Muscle of arm (tissue), 12 donors: ENCODE results near the gene CHRNA7. TPM values are rescaled to one million over a fixed set of nuclear protein-coding genes. Genes with fewer than 3 reads are reported as not detected.
"Not testable (repeated sequence)": the region's sequence is repeated elsewhere in the genome, so short reads cannot be mapped to it uniquely, and the experiment has no call there.

Experiments used
- DNase-seq: peaks from one replicate; pipeline ENCODE4 v3.0.0-alpha.2; 2013
- polyA plus RNA-seq, 12 donors: library from polyadenylated mRNA; unstranded; fragments of 120-200 nt; gene quantifications; one replicate each; pipeline ENCODE4 v1.2.1, GENCODE V29; 2013; ENCODE audit not compliant: insufficient read length in 12 of 12

CHRNA7 gene
- polyA plus RNA-seq, 12 donors = 1.1 to 5.9 (median 2.7) TPM; not detected in 1

DNA sequence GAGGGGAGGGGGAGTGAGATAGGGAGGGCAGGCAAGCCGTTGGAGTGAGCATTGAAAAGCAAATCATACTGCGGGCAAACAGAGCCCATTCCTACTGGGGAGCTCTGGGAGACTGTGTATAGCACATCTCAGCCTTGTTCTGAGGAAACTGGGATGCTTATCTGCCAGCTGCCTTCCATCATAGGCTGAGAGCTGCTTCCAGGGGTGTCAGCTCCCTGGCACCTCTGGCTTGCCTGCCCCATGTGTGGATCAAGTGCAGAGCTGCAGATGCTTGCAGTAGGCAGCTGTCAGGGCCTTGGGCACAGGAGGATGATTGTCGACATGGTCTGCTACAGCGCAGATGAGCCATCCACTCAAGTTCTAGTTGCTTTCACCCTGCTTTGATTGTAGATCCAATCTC lies 86.8 kb downstream of the CHRNA7 start:
- no peak for DNase-seq

DNA sequence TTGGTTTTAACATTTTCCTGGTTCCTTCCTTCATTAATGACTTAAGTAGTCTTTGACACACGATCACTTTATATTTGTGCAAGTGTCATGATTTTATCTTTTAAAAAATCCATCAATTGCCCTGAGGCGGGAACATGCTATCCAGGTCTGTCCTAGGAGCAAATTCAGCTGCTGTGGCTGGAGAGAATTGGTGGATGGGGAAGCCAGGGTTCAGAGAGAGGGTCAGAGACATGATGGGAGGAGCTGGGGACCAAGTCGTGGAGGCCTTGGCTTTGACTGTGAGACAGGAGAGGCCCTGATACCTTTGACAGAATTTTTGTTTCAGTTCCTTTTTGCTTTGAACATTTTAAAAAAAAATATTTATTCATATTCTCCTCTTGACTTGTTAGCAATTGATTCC lies 89.0 kb downstream of the CHRNA7 start:
- DNase-seq = no peak

DNA sequence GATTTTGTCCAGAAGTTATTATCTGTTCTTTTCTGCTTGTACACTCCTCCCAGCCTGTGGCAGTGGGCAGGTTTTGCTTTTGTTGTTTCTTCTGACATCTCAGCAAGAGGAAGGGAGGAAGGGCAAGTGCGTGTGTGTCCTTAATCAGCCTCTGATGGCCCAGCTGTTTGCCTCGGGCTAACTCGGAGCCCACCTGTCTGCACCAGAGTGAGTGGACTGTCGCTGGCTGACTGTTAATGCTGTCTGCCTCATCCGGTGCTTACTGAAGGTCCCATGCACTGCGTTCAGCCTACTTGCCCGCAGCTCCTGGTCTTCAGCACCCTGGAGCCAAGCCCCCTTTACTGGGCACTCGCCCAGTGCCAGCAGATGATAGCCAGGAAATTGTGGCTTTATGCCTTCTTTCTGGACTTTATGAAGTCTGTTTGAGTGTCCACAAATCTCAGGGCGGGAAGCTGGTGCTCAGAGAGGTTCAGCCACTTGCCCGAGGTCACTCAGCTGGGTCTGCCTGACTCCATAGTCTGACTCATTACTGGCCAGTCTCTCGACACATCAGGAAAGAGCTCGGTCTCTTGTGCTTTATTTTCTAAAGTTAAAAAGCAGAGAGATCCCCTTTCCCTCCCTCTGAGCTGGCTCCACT lies 89.5 kb downstream of the CHRNA7 start:
- DNase-seq = no peak

DNA sequence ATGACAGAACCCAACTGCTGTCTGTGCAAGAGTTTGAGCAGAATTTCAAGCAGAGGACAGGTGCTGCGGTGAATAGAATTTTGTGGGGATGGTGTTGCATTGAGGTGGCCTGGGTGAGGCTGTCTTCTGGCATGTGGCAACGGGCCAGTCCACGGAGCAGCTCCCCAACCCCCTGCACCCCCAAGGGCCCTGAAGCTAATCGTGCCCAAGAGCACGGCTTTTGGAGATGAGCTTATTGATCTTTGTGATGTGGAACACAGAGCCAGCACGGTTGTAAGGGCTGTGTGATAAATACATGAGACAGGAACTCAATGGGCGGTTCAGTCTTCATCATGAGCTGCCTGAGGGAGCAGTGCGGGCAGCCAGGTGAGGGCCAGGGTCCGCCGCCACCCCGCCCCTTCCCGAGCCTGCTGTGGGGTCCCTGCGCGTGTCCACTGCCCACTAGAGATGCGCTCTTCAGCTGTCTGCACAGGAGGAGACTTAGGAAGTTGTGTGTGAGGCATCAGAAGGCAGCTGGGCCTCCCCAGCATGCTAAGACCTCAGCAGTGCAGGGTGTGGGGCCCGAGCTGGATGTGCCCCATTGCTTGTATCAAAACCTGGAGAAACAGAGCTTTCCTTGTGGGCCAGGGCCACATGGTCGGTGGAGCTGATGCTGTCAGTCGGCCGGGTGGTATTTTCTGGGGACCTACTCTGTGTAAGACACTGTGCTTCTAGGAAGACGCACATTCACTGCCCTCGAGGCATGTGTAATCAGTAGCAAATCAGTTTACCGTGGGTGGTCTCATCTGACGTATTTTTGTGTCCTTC lies 90.5 kb downstream of the CHRNA7 start:
- no peak for DNase-seq

DNA sequence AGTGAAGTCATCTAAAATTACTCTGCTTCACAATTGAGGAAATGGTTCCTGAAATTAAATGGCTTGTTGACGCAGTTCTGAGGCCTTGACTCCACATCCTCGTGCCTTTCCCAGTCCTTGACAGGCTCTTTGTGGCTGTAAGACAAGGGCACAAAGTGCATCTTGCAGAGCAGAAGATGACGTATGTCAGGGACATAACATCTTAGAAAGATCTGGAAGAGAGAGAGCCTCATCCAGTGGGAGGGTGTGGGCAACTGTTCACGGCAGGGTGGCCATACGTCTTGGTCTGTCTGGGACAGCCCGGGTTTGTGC lies 91.0 kb downstream of the CHRNA7 start:
- no peak for DNase-seq

DNA sequence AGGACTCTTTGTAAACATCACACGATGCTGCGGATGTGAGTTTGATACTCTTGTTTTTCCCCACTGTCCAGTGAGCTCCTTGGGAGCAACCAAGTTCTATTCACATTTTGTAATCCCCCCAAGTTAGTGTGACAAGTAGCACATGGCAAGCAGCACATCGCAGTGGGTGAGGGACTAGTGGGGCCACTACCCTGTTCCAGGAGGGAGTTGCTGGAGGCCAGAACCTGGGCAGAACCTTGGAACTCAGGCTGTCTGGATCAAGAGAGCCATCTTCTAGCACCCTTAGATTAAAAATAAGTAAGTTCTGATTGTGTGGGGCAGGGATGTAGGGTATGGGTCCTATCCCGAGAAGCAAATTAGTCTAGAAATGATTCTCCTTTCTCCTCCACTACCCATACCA lies 91.7 kb downstream of the CHRNA7 start:
- DNase-seq = no peak

DNA sequence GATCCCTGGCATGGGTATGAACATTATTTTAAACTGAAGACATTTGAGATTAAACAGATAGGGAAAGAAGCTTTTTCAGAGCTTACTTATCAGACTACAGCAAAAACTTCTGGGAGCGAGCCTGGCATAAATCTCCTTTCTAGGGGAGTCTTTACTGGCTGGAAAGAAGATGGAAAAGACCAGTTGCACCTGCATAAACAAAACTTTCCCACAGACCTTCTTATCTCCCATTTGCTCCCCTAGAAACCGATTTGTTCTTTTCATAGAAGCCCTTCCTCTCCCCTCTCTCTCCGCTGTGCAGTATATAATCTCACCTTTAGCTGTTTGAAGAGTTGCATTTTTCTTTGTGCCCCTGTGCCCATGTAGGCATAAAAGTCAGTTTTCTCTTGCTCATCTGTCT lies 93.2 kb downstream of the CHRNA7 start:
- no peak for DNase-seq

DNA sequence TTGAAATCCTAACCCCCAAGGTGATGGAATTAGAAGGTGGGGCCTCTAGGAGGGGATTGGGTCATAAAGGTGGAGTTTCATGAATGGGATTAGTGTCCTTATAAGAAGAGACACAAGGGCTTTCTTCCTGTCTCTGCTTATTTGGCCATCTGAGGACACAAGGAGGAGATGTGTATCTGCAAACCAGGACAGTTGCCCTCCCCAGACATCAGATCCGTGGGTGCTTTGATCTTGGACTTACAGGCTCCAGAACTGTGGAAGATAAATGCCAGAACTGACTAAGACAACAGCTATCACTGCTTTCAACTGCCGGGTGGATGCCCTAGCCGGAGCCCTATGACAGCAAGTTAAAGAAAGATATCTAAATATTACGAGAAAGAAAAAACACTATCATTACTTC lies 94.4 kb downstream of the CHRNA7 start:
- DNase-seq = no peak

DNA sequence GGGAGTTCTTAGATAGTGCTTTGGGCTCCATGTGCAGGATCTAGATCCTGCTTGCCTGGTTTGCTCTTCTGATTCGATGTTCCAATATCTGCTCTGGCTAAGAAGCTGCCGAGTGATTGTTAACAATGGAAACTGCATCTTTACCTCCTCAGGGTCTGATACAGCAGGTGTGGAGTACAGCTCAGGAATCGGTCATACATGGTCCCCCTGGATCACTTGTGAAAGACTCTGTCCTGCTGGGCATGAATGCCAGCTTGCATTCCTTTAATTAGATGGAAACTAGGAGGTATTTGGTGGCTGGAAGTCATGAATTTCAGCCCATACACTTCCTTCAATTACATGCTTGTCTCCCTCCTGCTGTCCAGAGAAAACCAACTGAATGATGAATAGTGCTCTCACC lies 95.3 kb downstream of the CHRNA7 start:
- DNase-seq = no peak

DNA sequence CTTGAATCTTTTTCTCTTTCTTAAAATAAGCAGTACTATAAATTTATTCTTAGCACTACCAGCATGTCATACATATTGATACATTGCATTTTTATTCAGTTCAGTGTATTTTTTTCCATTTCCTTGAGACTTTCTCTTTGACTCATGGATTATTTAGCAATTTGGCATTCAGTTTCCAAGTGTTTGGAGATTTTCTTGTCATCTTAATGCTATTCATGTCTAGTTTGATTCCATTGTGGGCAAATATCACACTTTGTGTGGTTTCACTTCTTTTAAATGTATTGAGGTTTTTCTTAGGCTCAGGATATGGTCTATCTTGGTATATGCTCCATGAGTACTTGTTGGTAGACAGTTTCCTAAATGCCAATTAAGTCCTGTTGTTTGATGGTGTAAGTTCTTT lies 99.5 kb downstream of the CHRNA7 start:
- no peak for DNase-seq

DNA sequence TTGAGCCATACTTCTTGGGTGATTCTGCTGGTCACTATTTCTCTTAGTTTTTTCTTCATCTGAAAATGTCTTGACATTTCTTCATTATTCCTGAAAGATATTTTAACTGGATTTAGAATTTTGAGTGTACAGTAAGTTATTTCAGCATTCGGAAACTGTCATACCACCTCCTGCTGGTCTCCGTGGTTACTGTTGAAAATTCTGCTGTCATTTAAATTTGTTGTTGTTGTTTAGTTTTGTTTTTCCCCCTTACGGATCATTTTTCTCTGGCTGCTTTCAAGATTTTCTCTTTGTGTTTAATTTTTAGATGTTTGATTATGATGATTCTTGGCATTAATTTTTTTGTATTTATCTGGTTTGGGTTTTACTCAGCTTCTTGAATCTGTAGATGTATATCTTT lies 100.5 kb downstream of the CHRNA7 start:
- DNase-seq = no peak

DNA sequence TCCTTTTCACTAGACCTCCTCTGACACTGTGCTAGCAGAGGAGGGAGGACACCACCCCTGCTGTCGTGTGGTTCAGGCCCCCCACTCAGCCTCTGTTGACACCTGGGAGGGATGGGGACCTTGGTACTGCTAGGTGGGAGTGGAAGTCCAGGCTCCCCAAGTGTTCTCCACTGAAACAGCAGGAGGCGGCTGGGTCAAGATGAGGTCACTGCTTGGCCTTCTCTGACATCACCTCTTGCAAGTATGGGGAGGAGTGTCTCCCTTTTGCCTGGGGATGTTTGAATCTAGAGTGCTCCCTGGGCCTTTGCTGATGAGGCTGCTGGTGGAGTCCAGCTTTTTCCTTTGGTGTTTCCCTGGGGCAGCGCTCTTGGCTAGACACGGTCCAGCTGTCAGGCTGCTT lies 101.5 kb downstream of the CHRNA7 start:
- DNase-seq = no peak

DNA sequence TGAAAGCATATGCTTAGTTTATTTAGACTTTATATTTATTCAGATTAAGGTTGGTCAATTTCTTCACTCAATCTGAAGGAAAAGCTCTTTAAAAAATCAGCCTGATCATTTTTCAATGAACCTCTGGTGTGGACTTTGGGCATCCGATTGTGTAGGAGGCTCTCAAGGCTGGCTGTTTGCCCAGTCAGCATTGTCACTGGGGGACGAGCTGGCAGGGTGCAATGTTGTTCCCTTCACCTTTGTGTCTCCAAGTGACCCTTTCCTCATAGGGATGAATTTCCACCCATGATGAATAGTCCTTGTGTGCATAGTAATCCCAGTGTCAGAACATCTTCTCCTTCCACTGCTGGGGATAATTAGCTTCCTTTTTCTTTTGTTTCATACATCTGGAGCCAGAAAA lies 102.5 kb downstream of the CHRNA7 start:
- DNase-seq = no peak

DNA sequence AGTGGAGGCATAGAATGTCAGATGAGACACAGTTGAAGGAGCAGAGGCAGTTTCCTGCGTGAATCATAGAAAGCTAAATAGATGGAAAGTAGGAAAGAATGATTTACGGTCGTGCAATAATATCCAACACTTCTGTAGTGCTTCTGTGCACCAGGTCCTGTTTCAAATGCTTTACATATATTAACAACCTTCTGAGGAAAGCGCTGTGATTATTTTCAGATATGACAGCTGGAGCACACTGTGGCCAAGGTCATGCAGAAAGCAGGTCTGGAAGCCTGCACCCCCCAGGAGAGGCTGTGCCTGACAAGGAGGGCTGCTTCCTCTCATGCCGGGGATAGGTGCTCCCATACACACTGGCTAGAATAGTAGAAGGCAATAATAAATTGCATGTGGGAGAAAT lies 104.5 kb downstream of the CHRNA7 start:
- no peak for DNase-seq

DNA sequence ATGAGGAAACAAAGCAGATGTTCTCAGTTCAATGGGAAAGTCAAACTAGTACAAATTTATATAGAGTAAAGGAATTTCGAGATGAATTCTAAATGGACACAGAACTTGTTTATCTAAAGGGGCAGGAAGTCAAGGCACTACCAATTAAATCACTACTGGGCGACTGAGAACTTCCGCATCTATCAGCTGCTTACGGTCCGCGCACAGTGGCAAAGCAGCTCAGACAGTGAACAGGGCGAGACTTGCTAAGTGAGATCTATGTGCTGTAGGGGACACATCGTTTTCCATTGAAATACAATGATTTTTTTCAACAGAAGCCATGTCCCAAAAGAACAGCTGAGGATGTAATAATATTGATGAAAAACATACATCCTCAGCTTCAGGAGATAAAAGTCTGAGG lies 105.0 kb downstream of the CHRNA7 start:
- no peak for DNase-seq

DNA sequence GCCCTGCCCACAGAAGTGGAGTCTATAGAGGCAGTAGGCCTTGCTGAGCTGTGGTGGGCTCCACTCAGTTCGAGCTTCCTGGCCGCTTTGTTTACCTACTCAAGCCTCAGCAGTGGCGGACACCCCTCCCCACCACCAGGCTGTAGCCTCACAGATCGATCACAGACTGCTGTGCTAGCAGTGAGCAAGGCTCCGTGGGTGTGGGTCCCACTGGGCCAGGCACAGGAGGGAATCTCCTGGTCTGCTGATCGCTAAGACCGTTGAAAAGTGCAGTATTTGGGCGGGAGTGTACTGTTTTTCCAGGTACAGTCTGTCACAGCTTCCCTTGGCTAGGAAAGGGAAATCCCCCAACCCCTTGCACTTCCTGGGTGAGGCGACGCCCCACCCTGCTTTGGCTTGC lies 115.2 kb downstream of the CHRNA7 start:
- DNase-seq = not testable (repeated sequence)

DNA sequence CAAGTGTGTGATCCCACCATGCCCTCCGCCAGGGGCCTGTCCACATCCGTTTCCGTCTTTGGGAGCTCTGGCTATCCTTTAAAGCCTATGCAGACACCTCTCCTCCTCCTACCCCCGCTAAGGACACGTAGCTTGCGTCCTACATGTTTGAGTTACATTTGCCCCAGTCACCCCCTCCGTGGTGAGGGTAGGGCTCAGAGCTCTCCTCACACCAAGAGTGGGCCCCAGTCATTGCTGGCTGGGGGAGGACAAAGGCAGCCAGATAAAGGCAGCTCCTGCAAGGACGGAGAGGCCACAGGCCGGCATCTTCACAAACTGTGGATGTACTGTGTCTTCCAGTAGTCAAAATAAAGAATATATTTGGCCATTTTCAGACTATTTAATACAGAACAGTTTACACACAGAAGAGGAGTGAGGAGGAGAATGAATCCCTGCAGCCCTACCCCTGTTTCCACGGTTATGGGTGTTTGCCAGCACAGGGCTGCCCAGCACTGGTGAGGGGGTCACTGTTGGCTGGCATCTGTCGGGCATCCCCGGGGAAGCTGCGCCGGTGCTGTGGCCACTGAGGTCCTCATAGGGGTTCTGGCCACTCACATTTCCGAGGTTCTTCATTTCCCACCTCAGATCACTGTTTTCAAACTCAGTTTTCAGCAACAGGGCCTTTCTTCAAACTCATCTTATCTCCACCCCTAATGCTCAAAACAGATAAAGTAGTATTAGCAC lies 118.7 kb downstream of the CHRNA7 start:
- no peak for DNase-seq

DNA sequence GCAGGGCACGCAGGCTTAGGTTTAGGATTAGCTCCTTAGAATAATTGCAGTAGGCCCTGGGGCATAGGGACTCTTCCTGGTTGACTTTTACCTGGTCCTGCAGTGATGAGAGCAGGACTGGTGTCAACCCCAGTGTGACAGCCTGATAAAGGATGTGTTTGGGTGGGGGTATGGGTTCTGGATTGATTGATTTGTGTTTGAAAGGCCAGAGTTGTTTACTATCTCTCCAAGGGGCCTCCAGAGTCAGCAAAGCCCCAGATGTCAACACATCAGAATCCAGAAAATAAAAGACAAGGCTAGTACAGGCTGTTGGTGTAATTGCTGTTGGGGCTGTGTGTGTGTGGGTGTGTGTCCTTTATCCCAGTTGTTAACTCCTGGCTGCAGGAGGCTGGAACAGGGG lies 122.3 kb downstream of the CHRNA7 start:
- no peak for DNase-seq

DNA sequence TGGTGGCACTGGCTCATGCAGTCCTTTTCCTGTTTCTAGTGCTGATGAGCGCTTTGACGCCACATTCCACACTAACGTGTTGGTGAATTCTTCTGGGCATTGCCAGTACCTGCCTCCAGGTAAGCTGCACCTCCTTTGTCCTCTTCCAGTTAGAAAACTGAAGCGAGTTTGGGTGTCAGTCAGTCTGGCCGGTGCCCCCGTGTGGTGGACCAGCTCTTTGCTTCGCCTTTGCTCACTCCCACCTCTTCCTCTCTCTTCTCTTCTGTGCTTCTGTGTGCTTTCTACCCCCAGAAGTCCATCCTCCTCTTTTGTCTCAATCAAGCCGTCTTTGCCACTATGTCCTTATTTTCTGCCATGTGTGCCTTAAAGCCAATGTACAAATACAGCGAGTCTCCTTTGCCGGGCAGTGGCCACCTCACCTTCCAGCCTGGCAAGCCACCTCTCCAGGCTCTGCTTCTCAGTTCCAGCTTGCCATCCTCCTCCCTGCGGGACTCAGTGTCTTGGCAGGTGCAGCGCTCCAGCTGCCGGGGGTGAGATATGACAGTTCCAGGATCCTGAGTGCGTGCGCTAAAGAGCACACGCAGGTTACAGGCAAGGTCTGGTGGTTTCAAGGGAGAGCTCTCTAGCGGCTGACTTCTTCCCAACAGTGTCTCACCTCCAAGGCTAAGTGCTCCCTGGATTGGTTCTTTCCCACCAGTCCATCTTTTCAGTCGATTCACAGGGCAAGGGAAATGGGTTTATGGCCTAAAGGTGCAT lies 123.7 kb downstream of the CHRNA7 start:
- not testable (repeated sequence) for DNase-seq

DNA sequence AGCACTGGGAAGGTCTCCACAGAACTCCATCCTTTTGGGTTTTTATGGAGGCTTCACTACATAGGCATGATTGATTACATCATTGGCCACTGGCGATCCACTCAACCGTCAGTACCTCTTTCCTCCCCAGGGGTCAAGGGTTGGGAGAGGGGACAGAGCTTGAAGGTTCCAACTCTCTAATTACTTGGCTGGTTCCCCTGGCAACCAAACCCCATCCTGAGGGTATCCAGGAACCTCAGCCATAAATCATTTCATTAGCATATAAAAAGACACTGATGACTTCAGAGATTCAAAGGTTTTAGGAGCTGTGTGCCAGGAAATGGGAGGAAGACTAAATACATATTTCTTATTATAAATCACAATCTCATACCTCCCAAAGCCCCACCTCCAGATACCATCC lies 131.8 kb downstream of the CHRNA7 start:
- not testable (repeated sequence) for DNase-seq

DNA sequence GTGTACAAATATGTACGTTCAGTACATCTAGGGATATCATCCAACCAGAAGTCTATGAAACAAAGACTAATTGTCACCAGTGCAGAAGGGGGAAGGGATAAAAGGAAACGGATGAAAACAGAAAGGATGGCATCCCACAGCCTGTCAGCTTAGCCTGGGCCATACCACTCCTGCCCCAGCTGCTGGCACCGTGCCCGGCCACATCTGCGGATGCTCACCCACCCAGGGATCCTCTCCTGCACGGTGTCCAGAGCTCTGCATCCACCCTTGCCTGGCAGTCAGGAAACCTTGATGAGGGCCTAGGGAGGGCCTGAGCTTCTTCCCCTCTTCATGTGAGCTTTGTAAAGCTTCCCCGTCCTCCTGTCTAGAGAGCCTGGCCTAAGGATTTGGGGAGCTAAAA lies 133.8 kb downstream of the CHRNA7 start:
- DNase-seq = not testable (repeated sequence)

DNA sequence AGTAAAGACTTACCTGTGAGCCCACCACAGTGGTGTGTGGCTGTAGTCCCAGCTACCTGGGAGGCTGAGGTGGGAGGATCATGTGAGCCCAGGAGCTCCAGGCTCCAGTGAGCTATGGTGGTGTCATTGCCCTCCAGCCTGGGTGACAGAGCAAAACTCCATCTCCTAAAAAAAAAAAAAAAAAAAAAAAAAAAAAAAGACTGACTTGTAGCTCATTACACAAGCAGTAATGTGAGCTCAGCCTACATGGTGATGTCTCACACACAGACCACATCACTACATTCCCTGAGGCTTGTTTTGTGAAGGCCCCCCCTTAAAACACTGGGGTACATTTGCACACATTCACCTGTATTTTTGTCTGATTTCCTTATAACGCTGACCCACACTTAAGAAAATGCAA lies 134.4 kb downstream of the CHRNA7 start:
- not testable (repeated sequence) for DNase-seq
